AG09309 (cell line): ENCODE data around the gene BICD2.

Experiments
- DNase-seq: peaks from one replicate; pipeline ENCODE4 v3.0.0-alpha.2; 2010; ENCODE audit warnings: low read depth
- H3K4me3 ChIP-seq: 2 replicates; pipeline ENCODE4 v1.5.1; 2011; ENCODE audit warnings: mild to moderate bottlenecking, low read depth, low read length, moderate library complexity; ENCODE audit not compliant: control insufficient read depth
- CTCF ChIP-seq: IDR thresholded peaks from 2 replicates; pipeline ENCODE4 v1.5.1; 2011; ENCODE audit warnings: mild to moderate bottlenecking, low read depth, low read length, inconsistent platforms; ENCODE audit not compliant: insufficient read depth, control insufficient read depth; ENCODE audit errors: missing control alignments

BICD2 gene

GRCh38 chr9:92740446-92740961 lies 24.1 kb downstream of the BICD2 start:
- DNase-seq, result no peak
- no peak for TF ChIP-seq CTCF
- H3K4me3 ChIP-seq, result no peak overlapping the region

- DNase-seq, result no peak
- no peak for TF ChIP-seq CTCF
- no peak overlapping the region for H3K4me3 ChIP-seq
Measured at GRCh38 chr9:92740009-92740408, 24.6 kb downstream of the BICD2 start.

GRCh38 chr9:92739346-92739970 lies 25.2 kb downstream of the BICD2 start:
- no peak for TF ChIP-seq CTCF
- no peak overlapping the region for H3K4me3 ChIP-seq
- DNase-seq, result no peak

GRCh38 chr9:92738661-92739081 lies 26.0 kb downstream of the BICD2 start:
- TF ChIP-seq CTCF, result no peak
- no peak for DNase-seq
- H3K4me3 ChIP-seq, result no peak overlapping the region

GRCh38 chr9:92737611-92738299 lies 26.9 kb downstream of the BICD2 start:
- DNase-seq, result no peak
- no peak overlapping the region for H3K4me3 ChIP-seq
- no peak for TF ChIP-seq CTCF

GRCh38 chr9:92737216-92737606 lies 27.4 kb downstream of the BICD2 start:
- no peak for TF ChIP-seq CTCF
- H3K4me3 ChIP-seq, result no peak overlapping the region
- no peak for DNase-seq
